Measurements from ENCODE around the gene EDNRA.

Gene EDNRA

DNA sequence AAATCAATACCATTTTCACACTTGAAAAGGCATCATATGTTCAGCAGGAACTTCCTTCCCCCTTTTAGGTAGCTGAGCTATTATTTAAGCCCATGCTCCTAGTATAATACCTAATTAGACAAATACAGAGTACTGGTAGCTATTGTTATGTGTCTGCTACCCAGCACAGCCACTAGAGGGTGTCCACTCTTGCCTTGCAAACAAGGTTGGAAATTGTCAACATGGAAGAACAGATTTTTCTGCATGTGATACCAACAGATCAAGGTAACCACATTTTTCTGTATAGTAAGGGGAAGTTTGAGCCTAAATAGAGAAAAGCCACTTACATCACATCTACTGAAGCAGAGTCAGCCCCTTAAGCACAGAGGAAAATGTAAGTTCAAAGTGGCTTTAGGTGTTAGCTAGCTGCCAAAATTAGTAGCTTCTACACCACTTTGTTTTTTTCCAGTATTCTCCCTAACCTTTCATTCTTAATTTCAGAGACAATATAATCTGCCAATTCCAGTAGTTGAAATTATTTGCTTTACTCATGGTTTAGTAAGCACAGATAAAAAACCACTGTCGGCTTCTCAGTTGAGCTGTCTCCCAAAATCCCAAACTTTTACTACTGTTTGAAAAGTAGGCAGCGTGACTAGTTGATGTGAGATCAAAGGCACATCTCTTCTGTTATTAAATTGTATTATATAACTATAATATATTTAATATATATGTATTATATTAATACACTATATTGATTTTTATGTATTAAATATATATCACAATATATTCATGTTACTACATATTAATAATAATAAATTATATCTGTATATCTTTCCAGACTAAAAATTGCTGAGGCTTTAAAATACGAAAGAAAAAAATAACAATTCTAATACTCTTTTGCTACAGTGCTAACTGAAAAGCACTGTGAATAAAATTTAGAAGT is 38.2 kb downstream of the EDNRA start:
- TF ChIP-seq ZNF565 (CRISPR knock-in tag; conservative IDR thresholded peaks at IDR 0.05; ENCODE audit: low read depth) (no peak), BACH2 (CRISPR knock-in tag; IDR thresholded peaks at IDR 0.05; ENCODE audit: borderline replicate concordance) (no peak), ZNF70 (CRISPR knock-in tag; IDR thresholded peaks at IDR 0.05) (no peak), ZNF8 (CRISPR knock-in tag; IDR thresholded peaks at IDR 0.05) (no peak), TOX (CRISPR knock-in tag; IDR thresholded peaks at IDR 0.05; ENCODE audit: borderline replicate concordance) (no peak), ZFP30 (CRISPR knock-in tag; IDR thresholded peaks at IDR 0.05) (no peak), PATZ1 (CRISPR knock-in tag; IDR thresholded peaks at IDR 0.05; ENCODE audit: borderline replicate concordance) (no peak), GLIS3 (CRISPR knock-in tag; IDR thresholded peaks at IDR 0.05) (no peak), SNAI2 (CRISPR knock-in tag; IDR thresholded peaks at IDR 0.05) (no peak)
- TF ChIP-seq, protein P1, sequence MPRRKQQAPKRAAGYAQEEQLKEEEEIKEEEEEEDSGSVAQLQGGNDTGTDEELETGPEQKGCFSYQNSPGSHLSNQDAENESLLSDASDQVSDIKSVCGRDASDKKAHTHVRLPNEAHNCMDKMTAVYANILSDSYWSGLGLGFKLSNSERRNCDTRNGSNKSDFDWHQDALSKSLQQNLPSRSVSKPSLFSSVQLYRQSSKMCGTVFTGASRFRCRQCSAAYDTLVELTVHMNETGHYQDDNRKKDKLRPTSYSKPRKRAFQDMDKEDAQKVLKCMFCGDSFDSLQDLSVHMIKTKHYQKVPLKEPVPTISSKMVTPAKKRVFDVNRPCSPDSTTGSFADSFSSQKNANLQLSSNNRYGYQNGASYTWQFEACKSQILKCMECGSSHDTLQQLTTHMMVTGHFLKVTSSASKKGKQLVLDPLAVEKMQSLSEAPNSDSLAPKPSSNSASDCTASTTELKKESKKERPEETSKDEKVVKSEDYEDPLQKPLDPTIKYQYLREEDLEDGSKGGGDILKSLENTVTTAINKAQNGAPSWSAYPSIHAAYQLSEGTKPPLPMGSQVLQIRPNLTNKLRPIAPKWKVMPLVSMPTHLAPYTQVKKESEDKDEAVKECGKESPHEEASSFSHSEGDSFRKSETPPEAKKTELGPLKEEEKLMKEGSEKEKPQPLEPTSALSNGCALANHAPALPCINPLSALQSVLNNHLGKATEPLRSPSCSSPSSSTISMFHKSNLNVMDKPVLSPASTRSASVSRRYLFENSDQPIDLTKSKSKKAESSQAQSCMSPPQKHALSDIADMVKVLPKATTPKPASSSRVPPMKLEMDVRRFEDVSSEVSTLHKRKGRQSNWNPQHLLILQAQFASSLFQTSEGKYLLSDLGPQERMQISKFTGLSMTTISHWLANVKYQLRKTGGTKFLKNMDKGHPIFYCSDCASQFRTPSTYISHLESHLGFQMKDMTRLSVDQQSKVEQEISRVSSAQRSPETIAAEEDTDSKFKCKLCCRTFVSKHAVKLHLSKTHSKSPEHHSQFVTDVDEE (CRISPR knock-in tag; IDR thresholded peaks at IDR 0.05), result no peak
- ATAC-seq, result peak; percentile 96

DNA sequence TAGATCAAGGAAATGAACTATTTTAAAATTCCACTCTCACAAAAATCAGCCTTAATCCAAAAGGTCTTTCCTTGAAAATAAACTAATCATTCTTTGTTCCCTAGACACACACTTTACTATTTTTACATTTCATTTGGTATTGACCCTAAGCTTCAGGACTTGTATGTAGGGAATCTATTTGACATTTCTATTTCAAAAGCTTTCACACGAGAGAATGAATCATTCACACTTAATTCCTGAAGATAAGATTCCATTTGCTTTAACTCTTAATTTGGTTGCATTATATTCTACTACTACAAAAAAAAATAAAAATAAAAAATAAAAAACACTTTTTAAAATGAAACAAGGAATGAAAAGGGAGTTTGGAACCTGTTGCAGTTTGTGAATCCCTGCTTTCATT is 43.7 kb downstream of the EDNRA start:
- no peak for ATAC-seq
- TF ChIP-seq ISL1 (CRISPR knock-in tag; IDR thresholded peaks at IDR 0.05) (no peak), TOX (CRISPR knock-in tag; IDR thresholded peaks at IDR 0.05; ENCODE audit: borderline replicate concordance) (no peak), PATZ1 (CRISPR knock-in tag; IDR thresholded peaks at IDR 0.05; ENCODE audit: borderline replicate concordance) (no peak), ESRRG (CRISPR knock-in tag; IDR thresholded peaks at IDR 0.05) (no peak)

GRCh38 chr4:147525494-147526271 is 44.8 kb downstream of the EDNRA start:
- TF ChIP-seq PATZ1 (CRISPR knock-in tag; IDR thresholded peaks at IDR 0.05; ENCODE audit: borderline replicate concordance), result no peak
- TF ChIP-seq, protein P2, sequence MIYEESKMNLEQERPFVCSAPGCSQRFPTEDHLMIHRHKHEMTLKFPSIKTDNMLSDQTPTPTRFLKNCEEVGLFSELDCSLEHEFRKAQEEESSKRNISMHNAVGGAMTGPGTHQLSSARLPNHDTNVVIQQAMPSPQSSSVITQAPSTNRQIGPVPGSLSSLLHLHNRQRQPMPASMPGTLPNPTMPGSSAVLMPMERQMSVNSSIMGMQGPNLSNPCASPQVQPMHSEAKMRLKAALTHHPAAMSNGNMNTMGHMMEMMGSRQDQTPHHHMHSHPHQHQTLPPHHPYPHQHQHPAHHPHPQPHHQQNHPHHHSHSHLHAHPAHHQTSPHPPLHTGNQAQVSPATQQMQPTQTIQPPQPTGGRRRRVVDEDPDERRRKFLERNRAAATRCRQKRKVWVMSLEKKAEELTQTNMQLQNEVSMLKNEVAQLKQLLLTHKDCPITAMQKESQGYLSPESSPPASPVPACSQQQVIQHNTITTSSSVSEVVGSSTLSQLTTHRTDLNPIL (CRISPR knock-in tag; IDR thresholded peaks at IDR 0.05; ENCODE audit: low read depth), result no peak
- no peak for TF ChIP-seq TOX (CRISPR knock-in tag; IDR thresholded peaks at IDR 0.05; ENCODE audit: borderline replicate concordance)
- TF ChIP-seq BACH2 (CRISPR knock-in tag; IDR thresholded peaks at IDR 0.05; ENCODE audit: borderline replicate concordance), result no peak
- no peak for TF ChIP-seq ZFP3 (CRISPR knock-in tag; IDR thresholded peaks at IDR 0.05)
- no peak for TF ChIP-seq OSR1 (CRISPR knock-in tag; IDR thresholded peaks at IDR 0.05)
- TF ChIP-seq PPARA (CRISPR knock-in tag; IDR thresholded peaks at IDR 0.05; ENCODE audit: borderline replicate concordance), result no peak
- TF ChIP-seq ZNF70 (CRISPR knock-in tag; IDR thresholded peaks at IDR 0.05), result no peak
- ATAC-seq, result no peak
